ENCODE results near the gene ZBED5. TPM values are rescaled to one million over a fixed set of nuclear protein-coding genes. Genes with fewer than 3 reads are reported as not detected.
"Not testable (repeated sequence)": the region's sequence is repeated elsewhere in the genome, so short reads cannot be mapped to it uniquely, and the experiment has no call there.

The ZBED5 gene
- total RNA-seq, 2 donors from 2014 or later = 37.1 to 38.6 TPM

DNA sequence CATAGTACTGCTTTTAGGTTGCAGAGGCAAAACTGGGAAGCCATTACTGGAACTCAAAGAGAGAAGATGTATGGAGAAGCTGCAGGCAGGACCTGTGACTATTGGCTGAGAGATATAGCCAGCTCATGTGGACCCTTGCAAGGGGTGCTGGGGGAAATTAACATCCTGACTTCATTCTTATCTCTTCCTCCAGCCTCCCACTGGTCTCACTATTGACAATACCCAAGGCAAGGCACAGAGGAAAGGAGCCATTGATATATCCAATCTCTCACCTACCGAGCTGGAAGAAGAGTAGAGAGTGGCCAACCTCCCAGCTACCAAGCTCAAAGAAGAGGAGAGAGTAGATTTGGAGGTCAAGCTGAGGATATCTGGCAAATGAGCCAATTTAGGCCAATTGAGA is 36.8 kb upstream of the ZBED5 start:
- DNase-seq = no peak
- no peak for TF ChIP-seq CTCF (IDR thresholded peaks at IDR 0.05)
- intact Hi-C loops (cut with DNase I) = no loop called here
- Histone ChIP-seq H3K27me3 (no peaks in the 10 kb centered on the region), H3K9ac (ENCODE audit: low read depth in 2 of 2, low read length in 2 of 2) (no peak overlapping the region), H3K27ac (no peak overlapping the region), H3K36me3 (no peaks in the 10 kb centered on the region), H3K4me3 (no peak overlapping the region), H3K9me3 (no peaks in the 10 kb centered on the region), H3K4me1 (peaks cover 19% of the 10 kb centered on the region)

GRCh38 chr11:10893714-10894151 is 35.9 kb upstream of the ZBED5 start:
- Histone ChIP-seq H3K9me3 (no peaks in the 10 kb centered on the region), H3K27ac (peak overlapping the region; percentile 59), H3K27me3 (no peaks in the 10 kb centered on the region), H3K4me1 (peaks cover 10% of the 10 kb centered on the region), H3K36me3 (no peaks in the 10 kb centered on the region), H3K4me3 (no peak overlapping the region), H3K9ac (ENCODE audit: low read depth in 2 of 2, low read length in 2 of 2) (no peak overlapping the region)
- DNase-seq = no peak
- peak; percentile 18 for TF ChIP-seq CTCF (IDR thresholded peaks at IDR 0.05)
- intact Hi-C loops (cut with DNase I) = no loop called here

GRCh38 chr11:10892250-10892649 is 34.4 kb upstream of the ZBED5 start:
- Histone ChIP-seq H3K4me1 (peaks cover 6% of the 10 kb centered on the region), H3K9ac (ENCODE audit: low read depth in 2 of 2, low read length in 2 of 2) (no peak overlapping the region), H3K27ac (no peak overlapping the region), H3K4me3 (no peak overlapping the region), H3K36me3 (no peaks in the 10 kb centered on the region), H3K27me3 (no peaks in the 10 kb centered on the region), H3K9me3 (no peaks in the 10 kb centered on the region)
- no peak for DNase-seq
- intact Hi-C loops (cut with DNase I) = no loop called here
- TF ChIP-seq CTCF (IDR thresholded peaks at IDR 0.05) = no peak

GRCh38 chr11:10891151-10891720 is 33.4 kb upstream of the ZBED5 start:
- H3K4me1 ChIP-seq = peaks cover 6% of the 10 kb centered on the region
- no peak for DNase-seq
- no peaks in the 10 kb centered on the region for H3K36me3 ChIP-seq
- intact Hi-C loops (cut with DNase I) = no loop called here
- TF ChIP-seq CTCF (IDR thresholded peaks at IDR 0.05) = no peak
- H3K4me3 ChIP-seq = no peak overlapping the region
- no peaks in the 10 kb centered on the region for H3K9me3 ChIP-seq
- H3K27me3 ChIP-seq = no peaks in the 10 kb centered on the region
- no peak overlapping the region for H3K27ac ChIP-seq
- no peak overlapping the region for H3K9ac ChIP-seq (ENCODE audit: low read depth in 2 of 2, low read length in 2 of 2)

GRCh38 chr11:10890083-10890482 is 32.2 kb upstream of the ZBED5 start:
- DNase-seq; H3K27me3 ChIP-seq; H3K4me1 ChIP-seq; H3K36me3 ChIP-seq; H3K9me3 ChIP-seq; intact Hi-C loops (cut with DNase I); H3K9ac ChIP-seq (ENCODE audit: low read depth in 2 of 2, low read length in 2 of 2); H3K27ac ChIP-seq; H3K4me3 ChIP-seq: not testable (repeated sequence)

- H3K36me3 ChIP-seq = no peaks in the 10 kb centered on the region
- no peaks in the 10 kb centered on the region for H3K27me3 ChIP-seq
- no peaks in the 10 kb centered on the region for H3K9me3 ChIP-seq
- no peak for DNase-seq
- intact Hi-C loops (cut with DNase I) = no loop called here
- H3K9ac ChIP-seq (ENCODE audit: low read depth in 2 of 2, low read length in 2 of 2) = no peak overlapping the region
- no peaks in the 10 kb centered on the region for H3K4me1 ChIP-seq
- H3K27ac ChIP-seq = no peak overlapping the region
- TF ChIP-seq CTCF (IDR thresholded peaks at IDR 0.05) = no peak
- no peak overlapping the region for H3K4me3 ChIP-seq
These were observed 29.5 kb upstream of the ZBED5 start for GRCh38 chr11:10887307-10887706.

Measured in colonic mucosa (tissue), 4 donors.